Activated naive CD4-positive, alpha-beta T cell treated with anti-CD3 and anti-CD28 coated beads, Interleukin-2, amount 10 ng/mL, durations not matched to agents 5 hours and 36 hours (primary cell): Measurements from ENCODE around the gene FST. TPM values are rescaled to one million over a fixed set of nuclear protein-coding genes. Genes with fewer than 3 reads are reported as not detected.

Source experiments
- total RNA-seq, 2 experiments: library from RNA; stranded (reverse); gene quantifications; one replicate each; pipeline ENCODE4 v1.2.3, GENCODE V29; 2021

Gene FST, protein sequence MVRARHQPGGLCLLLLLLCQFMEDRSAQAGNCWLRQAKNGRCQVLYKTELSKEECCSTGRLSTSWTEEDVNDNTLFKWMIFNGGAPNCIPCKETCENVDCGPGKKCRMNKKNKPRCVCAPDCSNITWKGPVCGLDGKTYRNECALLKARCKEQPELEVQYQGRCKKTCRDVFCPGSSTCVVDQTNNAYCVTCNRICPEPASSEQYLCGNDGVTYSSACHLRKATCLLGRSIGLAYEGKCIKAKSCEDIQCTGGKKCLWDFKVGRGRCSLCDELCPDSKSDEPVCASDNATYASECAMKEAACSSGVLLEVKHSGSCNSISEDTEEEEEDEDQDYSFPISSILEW
- total RNA-seq, result under 1 TPM; 0.15 to 0.31 TPM

GRCh38 chr5:53480416-53481158, at the start of gene FST:
FST (plus strand) TSS chr5:53480629; CDS start chr5:53480792, 163 bp downstream.

Other genes starting within 250 kb of the FST start
- gene NDUFS4, start 80.0 kb downstream of the FST start, total RNA-seq, result 10 to 100 TPM; 45.0 to 48.8 TPM